Bronchial epithelial cell (primary cell): ENCODE data around the gene SEPTIN8. TPM values are rescaled to one million over a fixed set of nuclear protein-coding genes. Genes with fewer than 3 reads are reported as not detected.

Experiments used
- DNase-seq: peaks from one replicate; pipeline ENCODE4 v3.0.0-alpha.2; 2010; ENCODE audit warnings: low read depth
- FAIRE-seq: peaks from 2 replicates; lab custom pipeline; 2011; peaks lifted over from hg19 to GRCh38; lab: Jason Lieb, UNC
- H3K27me3 ChIP-seq: 2 replicates; pipeline ENCODE4 v1.5.1; 2011; ENCODE audit warnings: low read length; ENCODE audit not compliant: control insufficient read depth, insufficient read depth
- H3K36me3 ChIP-seq: 2 replicates; pipeline ENCODE4 v1.5.1; 2011; ENCODE audit warnings: low read length; ENCODE audit not compliant: control insufficient read depth, insufficient read depth
- H3K4me3 ChIP-seq: 2 replicates; pipeline ENCODE4 v1.5.1; 2011; ENCODE audit warnings: mild to moderate bottlenecking, low read depth, low read length, control low read depth
- total RNA-seq: library from RNA; depleted of rRNA; stranded (reverse); fragments of >200 nt; gene quantifications from 2 replicates; pipeline ENCODE4 v1.2.1, GENCODE V29; 2014
- TF ChIP-seq, protein P1 (sequence below): IDR thresholded peaks from 2 replicates; pipeline ENCODE4 v1.5.1; 2011; ENCODE audit warnings: mild to moderate bottlenecking, moderate library complexity, low read length, control low read depth, inconsistent platforms; ENCODE audit not compliant: insufficient read depth, severe bottlenecking

The SEPTIN8 gene
- total RNA-seq, 1 donor from 2014 or later: 22.6 TPM

DNA sequence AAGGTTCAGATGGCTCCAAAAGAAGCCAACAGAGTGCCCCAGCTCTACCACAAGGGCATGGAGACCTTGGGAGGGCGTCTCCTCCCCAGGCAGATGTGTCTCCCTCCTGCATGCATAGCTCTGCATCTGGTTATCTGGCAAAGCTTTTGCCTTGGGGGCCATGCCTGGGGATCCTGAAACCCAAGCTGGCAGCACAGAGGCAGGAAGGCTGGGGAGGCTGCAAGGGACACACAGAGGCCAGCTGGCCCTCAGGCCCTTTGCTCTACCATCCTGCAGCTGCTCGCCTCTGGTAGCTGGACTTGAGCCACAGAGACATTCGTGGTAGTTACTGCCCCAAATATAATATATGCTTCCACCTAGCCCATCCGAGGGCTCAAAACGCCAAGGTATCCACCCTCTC lies 3.9 kb downstream of the SEPTIN8 start:
- no peak for FAIRE-seq

DNA sequence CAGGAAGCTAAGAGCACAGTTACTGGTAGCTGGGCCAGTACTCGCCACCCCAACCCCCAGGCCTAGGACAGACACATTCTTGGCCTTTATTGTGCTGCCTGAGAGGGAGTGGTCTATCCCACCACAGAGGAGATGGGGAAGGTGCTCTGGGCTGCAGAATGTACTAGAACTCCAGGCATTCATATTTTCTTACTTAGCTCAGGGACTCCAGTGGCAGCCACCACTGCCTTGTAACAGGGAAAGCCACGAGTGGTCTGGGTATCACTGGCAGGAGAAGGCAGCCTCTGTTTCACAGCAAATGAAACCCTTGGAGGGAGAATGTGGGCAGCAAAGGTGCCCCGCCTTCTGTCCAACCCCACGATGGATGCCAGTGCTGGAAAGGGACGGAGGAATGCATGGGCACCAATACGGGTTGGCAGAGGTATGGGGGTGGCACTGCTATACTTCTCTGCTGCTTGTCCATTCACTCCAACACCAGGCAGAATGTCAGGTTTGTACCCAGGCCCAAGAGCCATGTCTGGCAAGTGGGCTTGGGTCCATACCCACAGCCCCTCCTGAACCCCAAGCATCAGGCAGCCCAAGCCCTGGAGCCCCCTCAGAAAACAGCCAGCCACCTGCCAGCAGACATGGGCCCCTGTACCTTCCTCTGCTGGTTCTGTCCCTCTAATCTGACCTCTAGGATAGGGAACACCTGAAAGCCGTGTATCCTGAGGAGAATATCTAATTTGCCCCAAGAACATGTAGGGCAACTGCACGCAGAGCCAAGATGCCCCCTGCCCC lies 4.6 kb downstream of the SEPTIN8 start:
- TF ChIP-seq, protein P1, sequence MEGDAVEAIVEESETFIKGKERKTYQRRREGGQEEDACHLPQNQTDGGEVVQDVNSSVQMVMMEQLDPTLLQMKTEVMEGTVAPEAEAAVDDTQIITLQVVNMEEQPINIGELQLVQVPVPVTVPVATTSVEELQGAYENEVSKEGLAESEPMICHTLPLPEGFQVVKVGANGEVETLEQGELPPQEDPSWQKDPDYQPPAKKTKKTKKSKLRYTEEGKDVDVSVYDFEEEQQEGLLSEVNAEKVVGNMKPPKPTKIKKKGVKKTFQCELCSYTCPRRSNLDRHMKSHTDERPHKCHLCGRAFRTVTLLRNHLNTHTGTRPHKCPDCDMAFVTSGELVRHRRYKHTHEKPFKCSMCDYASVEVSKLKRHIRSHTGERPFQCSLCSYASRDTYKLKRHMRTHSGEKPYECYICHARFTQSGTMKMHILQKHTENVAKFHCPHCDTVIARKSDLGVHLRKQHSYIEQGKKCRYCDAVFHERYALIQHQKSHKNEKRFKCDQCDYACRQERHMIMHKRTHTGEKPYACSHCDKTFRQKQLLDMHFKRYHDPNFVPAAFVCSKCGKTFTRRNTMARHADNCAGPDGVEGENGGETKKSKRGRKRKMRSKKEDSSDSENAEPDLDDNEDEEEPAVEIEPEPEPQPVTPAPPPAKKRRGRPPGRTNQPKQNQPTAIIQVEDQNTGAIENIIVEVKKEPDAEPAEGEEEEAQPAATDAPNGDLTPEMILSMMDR: no peak
- H3K4me3 ChIP-seq: no peak overlapping the region
- no peaks in the 10 kb centered on the region for H3K27me3 ChIP-seq
- DNase-seq: no peak
- no peak for FAIRE-seq
- no peaks in the 10 kb centered on the region for H3K36me3 ChIP-seq

More for the DNA sequence above, 3.9 kb downstream of the SEPTIN8 start:
- TF ChIP-seq, protein P1: no peak
- no peaks in the 10 kb centered on the region for H3K36me3 ChIP-seq
- H3K4me3 ChIP-seq: no peak overlapping the region
- no peaks in the 10 kb centered on the region for H3K27me3 ChIP-seq
- DNase-seq: no peak

DNA sequence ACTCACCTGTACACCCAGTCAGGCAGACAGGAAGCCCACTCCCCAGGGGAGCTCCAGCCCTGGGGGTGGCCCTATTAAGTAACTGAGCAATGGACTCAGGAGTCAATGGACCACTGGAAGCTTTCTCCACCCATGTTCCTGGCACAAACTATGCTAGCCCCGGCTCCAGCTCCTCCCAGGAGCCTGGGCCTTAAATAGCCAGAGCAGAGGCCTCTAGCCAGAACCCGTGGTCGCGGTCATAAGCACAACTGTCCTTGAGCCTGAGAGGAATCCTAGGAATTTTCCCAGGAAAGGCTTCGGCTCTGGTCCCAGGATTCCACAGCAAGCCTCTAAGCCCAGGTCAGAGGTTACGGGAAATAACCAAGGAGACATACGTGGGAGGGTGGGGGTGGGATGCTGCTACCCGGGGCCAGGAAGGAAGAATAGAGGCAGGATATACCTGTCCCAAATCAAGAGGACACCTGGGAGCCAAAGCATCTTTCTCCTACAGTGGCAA lies 5.5 kb downstream of the SEPTIN8 start:
- TF ChIP-seq, protein P1: no peak
- FAIRE-seq (no peak), DNase-seq (no peak)
- Histone ChIP-seq H3K27me3 (no peaks in the 10 kb centered on the region), H3K36me3 (no peaks in the 10 kb centered on the region), H3K4me3 (no peak overlapping the region)

- TF ChIP-seq, protein P1: no peak
- H3K36me3 ChIP-seq: no peaks in the 10 kb centered on the region
- H3K27me3 ChIP-seq: no peaks in the 10 kb centered on the region
- FAIRE-seq (no peak), DNase-seq (no peak)
- no peak overlapping the region for H3K4me3 ChIP-seq
These were observed 6.4 kb downstream of the SEPTIN8 start for GRCh38 chr5:132770476-132771159.

GRCh38 chr5:132768485-132768868 lies 8.6 kb downstream of the SEPTIN8 start:
- no peak for DNase-seq
- no peak for FAIRE-seq
- TF ChIP-seq, protein P1: no peak
- Histone ChIP-seq H3K4me3 (no peak overlapping the region), H3K36me3 (peaks cover 3% of the 10 kb centered on the region), H3K27me3 (no peaks in the 10 kb centered on the region)
